ENCODE results near the gene TMEM132D. TPM values are rescaled to one million over a fixed set of nuclear protein-coding genes. Genes with fewer than 3 reads are reported as not detected.

The TMEM132D gene
- total RNA-seq, 1 experiment from 2014 or later = not detected

DNA sequence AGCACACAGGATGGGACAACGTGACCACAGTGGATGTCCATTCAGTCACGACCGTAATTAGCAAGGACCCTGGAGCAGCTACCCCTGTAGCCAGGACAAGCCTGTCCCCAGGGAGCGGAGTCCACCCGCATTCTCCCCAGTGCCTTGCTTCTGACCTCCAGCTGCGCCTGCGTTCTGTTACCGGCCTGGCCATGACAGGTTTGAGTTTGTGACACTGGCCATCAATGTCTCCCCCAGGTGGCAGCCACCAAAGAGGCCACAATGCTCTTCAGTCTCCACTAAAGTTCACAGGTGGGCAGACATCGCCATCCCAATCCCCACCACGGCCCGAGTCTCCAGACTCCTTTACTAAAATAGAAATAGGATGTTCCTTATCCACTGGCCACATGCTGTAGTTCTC, 96.7 kb downstream of the TMEM132D start:
- H3K27ac ChIP-seq (ENCODE audit: low read length) = no peak overlapping the region
- H3K4me1 ChIP-seq (ENCODE audit: control insufficient read depth, insufficient read depth, low read length) = no peaks in the 10 kb centered on the region
- no peaks in the 10 kb centered on the region for H3K36me3 ChIP-seq (ENCODE audit: control insufficient read depth, insufficient read depth, low read length)
- in situ Hi-C loops (cut with HindIII; ENCODE audit: low pct_unique_long_range_greater_than_20kb, low sequenced_read_pairs) (no loop called here), intact Hi-C loops (cut with micrococcal nuclease; ENCODE audit: unreplicated experiment) (no loop called here)
- TF ChIP-seq, protein P1, sequence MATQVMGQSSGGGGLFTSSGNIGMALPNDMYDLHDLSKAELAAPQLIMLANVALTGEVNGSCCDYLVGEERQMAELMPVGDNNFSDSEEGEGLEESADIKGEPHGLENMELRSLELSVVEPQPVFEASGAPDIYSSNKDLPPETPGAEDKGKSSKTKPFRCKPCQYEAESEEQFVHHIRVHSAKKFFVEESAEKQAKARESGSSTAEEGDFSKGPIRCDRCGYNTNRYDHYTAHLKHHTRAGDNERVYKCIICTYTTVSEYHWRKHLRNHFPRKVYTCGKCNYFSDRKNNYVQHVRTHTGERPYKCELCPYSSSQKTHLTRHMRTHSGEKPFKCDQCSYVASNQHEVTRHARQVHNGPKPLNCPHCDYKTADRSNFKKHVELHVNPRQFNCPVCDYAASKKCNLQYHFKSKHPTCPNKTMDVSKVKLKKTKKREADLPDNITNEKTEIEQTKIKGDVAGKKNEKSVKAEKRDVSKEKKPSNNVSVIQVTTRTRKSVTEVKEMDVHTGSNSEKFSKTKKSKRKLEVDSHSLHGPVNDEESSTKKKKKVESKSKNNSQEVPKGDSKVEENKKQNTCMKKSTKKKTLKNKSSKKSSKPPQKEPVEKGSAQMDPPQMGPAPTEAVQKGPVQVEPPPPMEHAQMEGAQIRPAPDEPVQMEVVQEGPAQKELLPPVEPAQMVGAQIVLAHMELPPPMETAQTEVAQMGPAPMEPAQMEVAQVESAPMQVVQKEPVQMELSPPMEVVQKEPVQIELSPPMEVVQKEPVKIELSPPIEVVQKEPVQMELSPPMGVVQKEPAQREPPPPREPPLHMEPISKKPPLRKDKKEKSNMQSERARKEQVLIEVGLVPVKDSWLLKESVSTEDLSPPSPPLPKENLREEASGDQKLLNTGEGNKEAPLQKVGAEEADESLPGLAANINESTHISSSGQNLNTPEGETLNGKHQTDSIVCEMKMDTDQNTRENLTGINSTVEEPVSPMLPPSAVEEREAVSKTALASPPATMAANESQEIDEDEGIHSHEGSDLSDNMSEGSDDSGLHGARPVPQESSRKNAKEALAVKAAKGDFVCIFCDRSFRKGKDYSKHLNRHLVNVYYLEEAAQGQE (IDR thresholded peaks at IDR 0.05; ENCODE audit: insufficient read depth in 1 of 2, low read depth in 2 of 2, low read length in 1 of 2) = no peak
- TF ChIP-seq POLR2AphosphoS5 (IDR thresholded peaks at IDR 0.05; ENCODE audit: low read depth, low read length) = no peak
- TF ChIP-seq, protein P2, sequence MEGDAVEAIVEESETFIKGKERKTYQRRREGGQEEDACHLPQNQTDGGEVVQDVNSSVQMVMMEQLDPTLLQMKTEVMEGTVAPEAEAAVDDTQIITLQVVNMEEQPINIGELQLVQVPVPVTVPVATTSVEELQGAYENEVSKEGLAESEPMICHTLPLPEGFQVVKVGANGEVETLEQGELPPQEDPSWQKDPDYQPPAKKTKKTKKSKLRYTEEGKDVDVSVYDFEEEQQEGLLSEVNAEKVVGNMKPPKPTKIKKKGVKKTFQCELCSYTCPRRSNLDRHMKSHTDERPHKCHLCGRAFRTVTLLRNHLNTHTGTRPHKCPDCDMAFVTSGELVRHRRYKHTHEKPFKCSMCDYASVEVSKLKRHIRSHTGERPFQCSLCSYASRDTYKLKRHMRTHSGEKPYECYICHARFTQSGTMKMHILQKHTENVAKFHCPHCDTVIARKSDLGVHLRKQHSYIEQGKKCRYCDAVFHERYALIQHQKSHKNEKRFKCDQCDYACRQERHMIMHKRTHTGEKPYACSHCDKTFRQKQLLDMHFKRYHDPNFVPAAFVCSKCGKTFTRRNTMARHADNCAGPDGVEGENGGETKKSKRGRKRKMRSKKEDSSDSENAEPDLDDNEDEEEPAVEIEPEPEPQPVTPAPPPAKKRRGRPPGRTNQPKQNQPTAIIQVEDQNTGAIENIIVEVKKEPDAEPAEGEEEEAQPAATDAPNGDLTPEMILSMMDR (IDR thresholded peaks at IDR 0.05) = no peak
- TF ChIP-seq TCF7L2 (IDR thresholded peaks at IDR 0.05; ENCODE audit: low read depth, low read length) = no peak
- TF ChIP-seq SIN3A (IDR thresholded peaks at IDR 0.05; ENCODE audit: borderline replicate concordance, insufficient read depth, low read depth, low read length) = no peak
- ATAC-seq (no peak), DNase-seq (ENCODE audit: low read depth, low spot score) (no peak)
- H3K4me3 ChIP-seq (ENCODE audit: low read depth in 2 of 2, low read length in 2 of 2) = no peak overlapping the region
- no TSS peak for BruUV-seq (replicated peaks)
- ChIA-PET CTCF (no interaction called here), POLR2A (no interaction called here)
- H3K27me3 ChIP-seq (ENCODE audit: control insufficient read depth, insufficient read depth, low read length) = peaks cover 2% of the 10 kb centered on the region; the same call in 1 of the 2 replicates
- no peaks in the 10 kb centered on the region for H3K9me3 ChIP-seq (ENCODE audit: control insufficient read depth, insufficient read depth, low read depth, low read length)

DNA sequence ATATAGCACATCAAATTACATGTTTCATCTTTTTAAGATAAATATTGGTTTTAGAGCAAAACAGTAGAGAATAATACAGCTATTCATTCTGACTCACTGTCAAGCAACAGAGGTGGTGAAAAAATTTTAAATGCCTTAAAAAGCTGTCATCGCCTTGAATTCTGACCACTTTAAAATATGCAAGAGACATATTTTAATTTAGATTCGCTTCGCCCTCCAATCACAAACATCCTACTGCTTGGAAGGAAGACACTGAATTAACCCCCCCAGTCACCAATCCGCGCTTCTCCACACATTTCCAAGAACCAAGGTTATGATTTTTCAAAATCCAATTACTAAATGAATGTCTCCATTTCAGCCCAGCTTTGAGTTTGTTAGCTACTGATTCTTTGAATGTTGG, 112.4 kb downstream of the TMEM132D start:
- H3K9me3 ChIP-seq (ENCODE audit: control insufficient read depth, insufficient read depth, low read depth, low read length) = no peaks in the 10 kb centered on the region
- H3K27me3 ChIP-seq (ENCODE audit: control insufficient read depth, insufficient read depth, low read length) = peaks cover 4% of the 10 kb centered on the region; the same call in 1 of the 2 replicates
- ChIA-PET POLR2A (no interaction called here), CTCF (no interaction called here)
- in situ Hi-C loops (cut with HindIII; ENCODE audit: low pct_unique_long_range_greater_than_20kb, low sequenced_read_pairs) (no loop called here), intact Hi-C loops (cut with micrococcal nuclease; ENCODE audit: unreplicated experiment) (no loop called here)
- H3K4me1 ChIP-seq (ENCODE audit: control insufficient read depth, insufficient read depth, low read length) = no peaks in the 10 kb centered on the region
- H3K27ac ChIP-seq (ENCODE audit: low read length) = no peak overlapping the region
- ATAC-seq (no peak), DNase-seq (ENCODE audit: low read depth, low spot score) (no peak)
- no peak overlapping the region for H3K4me3 ChIP-seq (ENCODE audit: low read depth in 2 of 2, low read length in 2 of 2)
- no peaks in the 10 kb centered on the region for H3K36me3 ChIP-seq (ENCODE audit: control insufficient read depth, insufficient read depth, low read length)
- no TSS peak for BruUV-seq (replicated peaks)
- TF ChIP-seq, protein P1 (IDR thresholded peaks at IDR 0.05; ENCODE audit: insufficient read depth in 1 of 2, low read depth in 2 of 2, low read length in 1 of 2) = no peak
